Kidney (tissue), 14 donors: ENCODE measurements around the gene GUCY1B1. TPM values are rescaled to one million over a fixed set of nuclear protein-coding genes. Genes with fewer than 3 reads are reported as not detected.

ENCODE experiments used
- DNase-seq, 5 donors: peaks; one replicate each; pipeline ENCODE4 v3.0.0-alpha.2; 2013 to 2020
- FAIRE-seq: peaks from 2 replicates; lab custom pipeline; 2012; peaks lifted over from hg19 to GRCh38; lab: Jason Lieb, UNC
- H3K27ac ChIP-seq, 2 donors: one replicate each; pipeline ENCODE4 v1.7.0; 2013; ENCODE audit warnings: low read depth in 2 of 2, low read length in 2 of 2, inconsistent platforms in 1 of 2
- H3K27me3 ChIP-seq: one replicate; pipeline ENCODE4 v1.7.1; 2013; ENCODE audit warnings: low read length, inconsistent platforms; ENCODE audit not compliant: control insufficient read depth, insufficient read depth
- H3K36me3 ChIP-seq, 3 donors: one replicate each; pipeline versions ENCODE4 v1.7.0 to v1.7.1; 2013; ENCODE audit warnings: low read length in 3 of 3, control low read depth in 1 of 3, inconsistent platforms in 1 of 3; ENCODE audit not compliant: insufficient read depth in 3 of 3, control insufficient read depth in 2 of 3
- H3K4me1 ChIP-seq, 3 donors: one replicate each; pipeline versions ENCODE4 v1.7.0 to v1.7.1; 2013; ENCODE audit warnings: low read length in 3 of 3, inconsistent platforms in 1 of 3, low read depth in 1 of 3; ENCODE audit not compliant: control insufficient read depth in 2 of 3, insufficient read depth in 2 of 3
- H3K4me3 ChIP-seq, 3 donors: one replicate each; pipeline versions ENCODE4 v1.7.0 to v1.8.1; 2013; ENCODE audit warnings: low read length in 3 of 3, control low read depth in 1 of 3, inconsistent platforms in 1 of 3
- H3K9ac ChIP-seq, 3 donors: one replicate each; pipeline versions ENCODE4 v1.7.0 to v1.7.1; 2013; ENCODE audit warnings: low read length in 3 of 3, control low read depth in 1 of 3, inconsistent platforms in 1 of 3
- H3K9me3 ChIP-seq, 3 donors: one replicate each; pipeline versions ENCODE4 v1.7.0 to v1.7.1; 2013; ENCODE audit warnings: low read length in 3 of 3, control low read depth in 1 of 3, inconsistent platforms in 1 of 3; ENCODE audit not compliant: control insufficient read depth in 2 of 3, insufficient read depth in 1 of 3
- intact Hi-C: fragments of 100-400 bp; cut with DNase I; formaldehyde crosslinking; loops from one replicate; pipeline ENCODE4 v1.11.1; 2022
- polyA plus RNA-seq: library from polyadenylated mRNA; stranded (reverse); fragments of 350-450 nt; fragmentation: Illumina TruSeq; extraction: RNeasy Lipid Tissue Mini Kit (QIAGEN cat#74804); gene quantifications from one replicate; pipeline ENCODE4 v1.2.3, GENCODE V29; 2014; ENCODE audit warnings: low read depth, low replicate concordance; ENCODE audit not compliant: insufficient read depth
- total RNA-seq: library from RNA; stranded (reverse); fragmentation: NEBNext Ultra II Directional; extraction: Animal tissue kit (Norgen Biotek cat#: 25700); gene quantifications from one replicate; pipeline ENCODE4 v1.2.1, GENCODE V29; 2021
- TF ChIP-seq, protein P1 (sequence below): IDR thresholded peaks from 3 replicates; pipeline ENCODE4 v1.5.1; 2012; ENCODE audit warnings: mild to moderate bottlenecking, moderate library complexity, borderline replicate concordance; ENCODE audit not compliant: insufficient read depth; ENCODE audit errors: extremely low read depth
- donor health status: control.
- donor health status: control.
- donor health status: control.
- donor health status: control.
- donor health status: control.
- donor health status: DM: yes; HTN: yes; CAD: no.
- donor health status: Normal renal cell carcinoma (clear cell type).

GUCY1B1 gene
- total and polyA plus RNA-seq, 2 donors from 2014 or later = 13.2 to 24.7 TPM

DNA sequence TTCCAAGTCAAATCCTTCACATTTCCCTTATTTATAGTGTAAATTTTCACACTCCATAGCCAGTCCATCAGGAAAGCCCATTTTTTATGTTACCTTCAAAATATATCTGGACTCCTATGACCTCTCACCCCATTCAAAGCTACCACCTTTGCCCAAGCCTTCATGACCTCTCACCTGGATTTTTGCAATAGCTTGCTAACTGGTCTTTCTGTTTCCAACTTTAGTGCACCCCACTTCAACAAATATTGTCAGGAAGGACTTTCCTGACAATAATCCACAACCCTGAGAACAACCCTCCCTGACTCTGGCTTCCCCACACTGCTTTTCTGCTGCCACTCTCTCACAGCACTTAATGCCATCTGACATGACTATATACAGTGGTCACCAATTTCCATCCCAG is 73.8 kb downstream of the GUCY1B1 start:
- no peaks in the 10 kb centered on the region for H3K27me3 ChIP-seq
- intact Hi-C loops = no loop called here
- TF ChIP-seq, protein P1, sequence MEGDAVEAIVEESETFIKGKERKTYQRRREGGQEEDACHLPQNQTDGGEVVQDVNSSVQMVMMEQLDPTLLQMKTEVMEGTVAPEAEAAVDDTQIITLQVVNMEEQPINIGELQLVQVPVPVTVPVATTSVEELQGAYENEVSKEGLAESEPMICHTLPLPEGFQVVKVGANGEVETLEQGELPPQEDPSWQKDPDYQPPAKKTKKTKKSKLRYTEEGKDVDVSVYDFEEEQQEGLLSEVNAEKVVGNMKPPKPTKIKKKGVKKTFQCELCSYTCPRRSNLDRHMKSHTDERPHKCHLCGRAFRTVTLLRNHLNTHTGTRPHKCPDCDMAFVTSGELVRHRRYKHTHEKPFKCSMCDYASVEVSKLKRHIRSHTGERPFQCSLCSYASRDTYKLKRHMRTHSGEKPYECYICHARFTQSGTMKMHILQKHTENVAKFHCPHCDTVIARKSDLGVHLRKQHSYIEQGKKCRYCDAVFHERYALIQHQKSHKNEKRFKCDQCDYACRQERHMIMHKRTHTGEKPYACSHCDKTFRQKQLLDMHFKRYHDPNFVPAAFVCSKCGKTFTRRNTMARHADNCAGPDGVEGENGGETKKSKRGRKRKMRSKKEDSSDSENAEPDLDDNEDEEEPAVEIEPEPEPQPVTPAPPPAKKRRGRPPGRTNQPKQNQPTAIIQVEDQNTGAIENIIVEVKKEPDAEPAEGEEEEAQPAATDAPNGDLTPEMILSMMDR = no peak
- no peaks in the 10 kb centered on the region for H3K36me3 ChIP-seq
- no peak overlapping the region for H3K27ac ChIP-seq
- FAIRE-seq (no peak), DNase-seq (no peak)
- H3K9ac ChIP-seq = no peak overlapping the region
- no peak overlapping the region for H3K4me3 ChIP-seq
- H3K9me3 ChIP-seq = no peaks in the 10 kb centered on the region
- no peaks in the 10 kb centered on the region for H3K4me1 ChIP-seq

DNA sequence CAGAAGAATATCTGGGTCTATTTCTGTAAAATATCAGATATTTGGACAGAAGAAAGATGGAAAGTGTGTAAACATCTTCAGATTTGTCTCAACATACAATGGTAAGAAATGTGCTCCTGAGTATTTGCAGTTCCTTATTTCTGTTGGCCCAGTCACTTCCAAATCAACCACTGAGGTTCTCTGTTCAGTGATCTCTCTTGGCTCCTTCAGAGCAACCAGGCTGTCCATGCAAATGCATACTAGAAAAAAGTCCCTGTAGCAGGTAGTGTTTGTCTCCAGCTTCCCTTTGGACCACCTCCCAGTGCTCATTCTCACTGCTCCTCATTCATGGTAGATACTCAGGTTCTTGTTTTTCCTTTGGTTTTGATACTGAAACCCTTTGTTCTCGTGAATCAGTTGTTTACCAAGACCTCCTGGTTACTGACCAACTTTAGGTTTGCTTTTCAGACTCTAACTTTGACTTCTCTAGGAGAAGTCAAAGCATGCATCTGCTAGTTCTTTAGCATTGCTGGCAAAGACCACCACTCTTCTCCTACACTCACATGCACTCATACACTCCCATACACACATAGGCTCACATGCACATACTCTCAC is 78.5 kb downstream of the GUCY1B1 start:
- Histone ChIP-seq H3K9ac (no peak overlapping the region), H3K4me3 (no peak overlapping the region), H3K4me1 (no peaks in the 10 kb centered on the region), H3K27me3 (no peaks in the 10 kb centered on the region), H3K27ac (no peak overlapping the region), H3K9me3 (no peaks in the 10 kb centered on the region), H3K36me3 (no peaks in the 10 kb centered on the region)
- no peak for FAIRE-seq
- TF ChIP-seq, protein P1 = no peak
- DNase-seq = no peak
- intact Hi-C loops = no loop called here

DNA sequence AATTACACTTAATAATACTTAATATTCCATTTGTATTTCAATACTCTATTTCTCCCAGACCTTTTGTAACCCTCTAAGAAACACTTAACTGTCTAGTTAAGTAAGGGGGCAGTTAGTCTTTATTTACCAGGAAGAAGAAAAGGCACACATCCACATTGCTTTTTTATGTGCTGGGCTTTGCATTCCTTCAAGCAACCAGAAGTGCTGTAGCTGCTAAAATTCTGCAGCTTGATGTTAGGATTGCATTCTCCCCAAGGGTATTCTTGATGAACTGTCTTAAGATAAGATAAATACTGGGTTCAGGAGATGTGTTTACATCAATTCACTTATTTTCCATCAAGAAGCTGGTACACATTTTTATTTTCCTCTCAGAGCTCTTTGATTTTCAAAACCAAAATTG is 83.3 kb downstream of the GUCY1B1 start:
- H3K36me3 ChIP-seq = no peaks in the 10 kb centered on the region
- H3K4me3 ChIP-seq = no peak overlapping the region
- H3K9ac ChIP-seq = no peak overlapping the region
- TF ChIP-seq, protein P1 = no peak
- H3K27me3 ChIP-seq = no peaks in the 10 kb centered on the region
- DNase-seq (no peak), FAIRE-seq (no peak)
- no peaks in the 10 kb centered on the region for H3K4me1 ChIP-seq
- intact Hi-C loops = no loop called here
- no peak overlapping the region for H3K27ac ChIP-seq
- no peaks in the 10 kb centered on the region for H3K9me3 ChIP-seq

DNA sequence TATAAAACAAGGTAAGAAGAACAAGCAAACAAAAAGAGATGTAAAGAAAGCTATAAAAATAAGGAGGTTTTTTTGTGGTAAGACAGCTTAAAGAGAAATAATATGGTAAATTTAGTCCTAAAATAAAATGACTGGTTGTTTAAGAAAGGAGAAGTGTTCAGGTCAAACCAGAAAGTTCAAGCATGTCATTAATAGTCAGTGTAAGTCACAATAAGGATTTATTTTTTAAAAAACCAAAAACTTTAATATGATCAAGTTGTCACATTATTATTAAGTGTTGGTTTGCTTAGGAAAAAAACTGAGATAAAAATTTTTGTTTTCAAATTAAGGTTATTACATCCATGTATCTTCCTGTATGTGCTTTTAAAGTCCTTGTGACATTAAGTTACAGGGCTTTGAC is 88.1 kb downstream of the GUCY1B1 start:
- FAIRE-seq (no peak), DNase-seq (no peak)
- intact Hi-C loops = no loop called here
- Histone ChIP-seq H3K27me3 (no peaks in the 10 kb centered on the region), H3K36me3 (no peaks in the 10 kb centered on the region), H3K4me3 (no peak overlapping the region), H3K9ac (no peak overlapping the region), H3K9me3 (no peaks in the 10 kb centered on the region), H3K4me1 (no peaks in the 10 kb centered on the region), H3K27ac (no peak overlapping the region)
- TF ChIP-seq, protein P1 = no peak
